Thoracic aorta (tissue), 2 donors: ENCODE results near the gene LRRFIP1. TPM values are rescaled to one million over a fixed set of nuclear protein-coding genes. Genes with fewer than 3 reads are reported as not detected.
"Not testable (repeated sequence)": the region's sequence is repeated elsewhere in the genome, so short reads cannot be mapped to it uniquely, and the experiment has no call there.

Experiments used
- ATAC-seq: fragments of 150-250 bp; one replicate; pipeline ENCODE4 v1.8.0; 2017; ENCODE audit warnings: low read depth; ENCODE audit not compliant: insufficient number of reproducible peaks, low FRiP score
- DNase-seq: peaks from one replicate; pipeline ENCODE4 v3.0.0-alpha.2; 2020; ENCODE audit warnings: low spot score
- H3K27ac ChIP-seq, 2 donors: fragments of 200-600 bp; sonication (generic); 1 replicate in 1 of 2; 2 replicates in 1 of 2; pipeline ENCODE4 v1.5.1; 2016; ENCODE audit warnings: mild to moderate bottlenecking in 2 of 2, moderate library complexity in 2 of 2
- H3K27me3 ChIP-seq: fragments of 200-600 bp; sonication (generic); replicated peaks from 2 replicates; pipeline ENCODE4 v1.6.0; 2016; ENCODE audit warnings: mild to moderate bottlenecking; ENCODE audit not compliant: insufficient read depth
- H3K36me3 ChIP-seq: fragments of 200-600 bp; sonication (generic); one replicate; pipeline ENCODE4 v1.5.1; 2016
- H3K4me1 ChIP-seq, 2 donors: fragments of 200-600 bp; sonication (generic); 1 replicate in 1 of 2; 2 replicates in 1 of 2; pipeline versions ENCODE4 v1.5.1 to v1.6.0; 2016; ENCODE audit warnings: low read depth in 2 of 2, mild to moderate bottlenecking in 1 of 2; ENCODE audit not compliant: control insufficient read depth in 1 of 2
- H3K4me3 ChIP-seq: fragments of 200-600 bp; sonication (generic); 2 replicates; pipeline ENCODE4 v1.5.1; 2016; ENCODE audit warnings: mild to moderate bottlenecking
- H3K9me3 ChIP-seq: fragments of 200-600 bp; sonication (generic); 2 replicates; pipeline ENCODE4 v1.5.1; 2016
- total RNA-seq, 2 donors: library from RNA; depleted of rRNA; stranded (reverse); fragments of >200 nt; gene quantifications; one replicate each; pipeline versions ENCODE4 v1.1.0 to v1.2.3, GENCODE V29; 2016
- TF ChIP-seq, protein P1 (sequence below): fragments of 200-600 bp; sonication (generic); IDR thresholded peaks from one replicate; pipeline ENCODE4 v1.5.1; 2019; ENCODE audit warnings: antibody characterized with exemption

Gene LRRFIP1
- total RNA-seq, 2 donors from 2014 or later = 196 to 244 TPM

DNA sequence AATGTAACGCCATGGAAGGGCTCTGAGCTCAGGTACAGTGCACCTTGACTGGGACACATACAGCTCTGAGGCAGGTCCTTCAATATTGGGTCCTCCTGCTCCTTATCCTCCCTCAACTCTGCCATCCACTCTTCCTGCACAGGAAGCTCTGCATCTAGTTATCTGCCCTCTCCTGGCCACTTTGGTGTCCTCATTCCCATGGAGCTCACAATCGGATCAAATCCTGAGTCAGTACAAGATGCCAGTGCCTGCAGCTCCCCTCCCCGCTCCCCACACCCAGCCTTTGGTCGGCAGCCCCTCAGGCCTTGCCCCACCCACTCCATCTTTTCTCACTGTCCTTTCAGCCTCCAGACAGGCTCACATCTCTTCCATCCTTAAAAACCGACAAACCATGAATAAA lies 58.0 kb downstream of the LRRFIP1 start:
- DNase-seq (no peak), ATAC-seq (no peak)
- TF ChIP-seq, protein P1, sequence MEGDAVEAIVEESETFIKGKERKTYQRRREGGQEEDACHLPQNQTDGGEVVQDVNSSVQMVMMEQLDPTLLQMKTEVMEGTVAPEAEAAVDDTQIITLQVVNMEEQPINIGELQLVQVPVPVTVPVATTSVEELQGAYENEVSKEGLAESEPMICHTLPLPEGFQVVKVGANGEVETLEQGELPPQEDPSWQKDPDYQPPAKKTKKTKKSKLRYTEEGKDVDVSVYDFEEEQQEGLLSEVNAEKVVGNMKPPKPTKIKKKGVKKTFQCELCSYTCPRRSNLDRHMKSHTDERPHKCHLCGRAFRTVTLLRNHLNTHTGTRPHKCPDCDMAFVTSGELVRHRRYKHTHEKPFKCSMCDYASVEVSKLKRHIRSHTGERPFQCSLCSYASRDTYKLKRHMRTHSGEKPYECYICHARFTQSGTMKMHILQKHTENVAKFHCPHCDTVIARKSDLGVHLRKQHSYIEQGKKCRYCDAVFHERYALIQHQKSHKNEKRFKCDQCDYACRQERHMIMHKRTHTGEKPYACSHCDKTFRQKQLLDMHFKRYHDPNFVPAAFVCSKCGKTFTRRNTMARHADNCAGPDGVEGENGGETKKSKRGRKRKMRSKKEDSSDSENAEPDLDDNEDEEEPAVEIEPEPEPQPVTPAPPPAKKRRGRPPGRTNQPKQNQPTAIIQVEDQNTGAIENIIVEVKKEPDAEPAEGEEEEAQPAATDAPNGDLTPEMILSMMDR = no peak
- peaks cover 41 to 62% of the 10 kb centered on the region in 2 donors for H3K4me1 ChIP-seq
- no peaks in the 10 kb centered on the region for H3K27me3 ChIP-seq
- no peak overlapping the region for H3K4me3 ChIP-seq
- H3K36me3 ChIP-seq = no peaks in the 10 kb centered on the region
- no peak overlapping the region for H3K27ac ChIP-seq
- no peaks in the 10 kb centered on the region for H3K9me3 ChIP-seq

DNA sequence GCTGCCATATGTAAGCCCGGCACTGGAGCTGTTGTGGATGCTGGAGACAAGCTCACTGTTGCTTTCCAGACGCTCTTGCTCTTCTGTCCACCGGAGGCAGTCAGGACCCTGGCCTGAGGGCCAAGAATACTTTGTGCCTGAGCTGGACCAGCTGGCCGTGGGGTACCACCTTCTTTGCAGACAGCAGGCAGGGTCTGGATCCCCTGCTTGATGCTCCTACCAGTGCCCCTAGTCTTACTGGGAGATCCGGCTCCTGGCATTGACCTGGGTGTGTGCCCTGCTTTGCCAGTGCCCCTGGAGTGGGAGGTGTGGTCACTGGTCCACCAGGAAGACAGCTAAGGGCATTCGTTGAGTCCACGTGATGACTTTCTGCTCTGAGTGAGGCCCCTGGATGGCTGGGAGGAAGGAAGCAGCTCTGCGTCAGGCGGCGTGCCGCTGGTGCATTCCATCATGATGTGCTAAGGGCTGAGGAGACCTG lies 59.3 kb downstream of the LRRFIP1 start:
- Histone ChIP-seq H3K27me3 (no peaks in the 10 kb centered on the region), H3K36me3 (no peaks in the 10 kb centered on the region), H3K27ac (peak overlapping the region; percentile 89 to 98), H3K4me3 (no peak overlapping the region), H3K4me1 (peaks cover 44 to 73% of the 10 kb centered on the region in 2 donors), H3K9me3 (no peaks in the 10 kb centered on the region)
- DNase-seq (no peak), ATAC-seq (no peak)
- TF ChIP-seq, protein P1 = no peak

DNA sequence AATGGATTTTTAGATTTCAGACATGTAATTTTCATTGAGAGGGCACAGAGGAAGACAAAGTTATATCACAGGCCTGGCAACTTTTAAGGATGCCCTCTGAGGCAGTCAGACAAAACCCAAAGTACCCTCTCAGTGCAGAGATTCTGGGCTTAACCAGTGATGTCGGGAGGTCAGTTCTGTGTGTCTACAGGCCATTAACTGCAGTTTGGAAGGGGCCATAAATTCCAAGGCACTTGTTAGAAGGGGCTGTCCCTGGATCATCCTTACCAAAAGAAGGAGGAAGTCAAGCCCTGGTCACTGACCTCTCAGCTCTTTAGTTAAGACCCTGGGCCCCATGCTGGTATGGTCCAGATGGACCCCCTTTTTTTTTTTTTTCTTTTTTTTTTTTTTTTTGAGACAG lies 60.7 kb downstream of the LRRFIP1 start:
- H3K4me1 ChIP-seq = peaks cover 44 to 59% of the 10 kb centered on the region in 2 donors

DNA sequence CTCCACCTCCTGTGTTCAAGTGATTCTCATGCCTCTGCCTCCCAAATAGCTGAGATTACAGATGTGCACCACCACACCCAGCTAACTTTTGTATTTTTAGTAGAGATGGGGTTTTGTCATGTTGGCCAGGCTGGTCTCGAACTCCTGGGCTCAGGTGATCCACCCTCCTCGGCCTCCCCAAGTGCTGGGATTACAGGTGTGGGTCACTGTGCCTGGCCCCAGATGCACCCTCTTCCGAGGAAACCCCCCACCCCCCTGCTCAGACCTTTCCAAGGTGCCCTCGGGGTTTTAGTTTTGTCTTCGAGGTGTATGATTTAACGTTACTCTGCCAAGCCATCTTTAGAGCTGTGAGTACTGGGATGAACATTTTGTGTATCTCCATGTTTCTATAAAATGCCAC lies 61.2 kb downstream of the LRRFIP1 start:
- Histone ChIP-seq H3K27ac (peak overlapping the region; percentile 89 to 98), H3K4me1 (peaks cover 44 to 56% of the 10 kb centered on the region in 2 donors)
- H3K9me3 ChIP-seq, ATAC-seq, DNase-seq, H3K4me3 ChIP-seq, H3K27me3 ChIP-seq, H3K36me3 ChIP-seq: not testable (repeated sequence)

More for the DNA sequence above, 60.7 kb downstream of the LRRFIP1 start:
- no peak for DNase-seq
- Histone ChIP-seq H3K27ac (peak overlapping the region; percentile 89 to 98), H3K36me3 (no peaks in the 10 kb centered on the region), H3K9me3 (no peaks in the 10 kb centered on the region), H3K27me3 (no peaks in the 10 kb centered on the region), H3K4me3 (peak overlapping the region; percentile 18)
- TF ChIP-seq, protein P1 = no peak
- no peak for ATAC-seq

DNA sequence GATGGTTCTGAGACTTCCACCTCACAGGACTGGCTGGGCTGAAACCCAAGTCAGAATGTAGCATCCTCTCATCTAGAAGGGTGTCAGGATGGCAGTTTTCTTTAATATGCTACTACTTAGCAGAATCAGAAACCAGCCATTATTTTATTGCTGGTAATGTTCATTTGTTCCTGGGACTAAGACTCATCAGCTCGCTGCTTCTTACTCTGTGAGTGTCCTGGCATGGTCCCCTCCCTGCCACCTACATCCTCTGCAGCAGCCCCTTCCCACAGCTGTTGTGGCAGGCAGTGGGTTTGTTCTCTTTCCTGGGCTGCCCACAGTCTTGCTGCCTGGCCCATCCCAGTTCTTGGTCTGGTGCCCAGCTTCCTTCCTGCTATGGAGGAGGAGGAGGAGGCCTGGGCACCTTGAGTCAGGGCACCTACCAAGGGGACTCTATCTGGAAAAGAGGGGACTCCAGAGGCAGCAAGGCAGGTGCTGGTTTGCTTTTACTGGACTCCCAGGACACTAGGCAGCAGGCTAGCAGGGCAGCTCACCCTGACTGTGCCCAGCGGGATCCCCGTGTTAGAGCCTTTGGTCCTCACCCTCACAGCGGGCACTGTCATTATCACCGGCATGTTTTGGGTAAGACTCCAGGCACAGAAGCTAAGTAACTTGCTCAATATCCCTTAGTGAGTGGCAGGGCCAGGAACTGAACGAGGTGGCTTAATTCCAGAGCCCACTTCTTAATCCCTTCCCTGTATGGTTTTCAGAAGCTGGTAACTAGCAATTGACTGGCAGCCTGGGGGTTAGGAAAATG lies 62.1 kb downstream of the LRRFIP1 start:
- Histone ChIP-seq H3K4me1 (peaks cover 50 to 66% of the 10 kb centered on the region in 2 donors), H3K27ac (peak overlapping the region; percentile 89 to 98), H3K9me3 (no peaks in the 10 kb centered on the region), H3K4me3 (no peak overlapping the region), H3K36me3 (no peaks in the 10 kb centered on the region), H3K27me3 (no peaks in the 10 kb centered on the region)
- ATAC-seq (no peak), DNase-seq (no peak)
- TF ChIP-seq, protein P1 = no peak
